CD4-positive, alpha-beta T cell treated with Interferon alpha-2 for 1 hour (primary cell): ENCODE measurements around the gene TBC1D20.
"Not testable (repeated sequence)": the region's sequence is repeated elsewhere in the genome, so short reads cannot be mapped to it uniquely, and the experiment has no call there.

Experiments
- DNase-seq, 2 donors: peaks; one replicate each; pipeline ENCODE4 v3.0.0-alpha.2; 2020 to 2022

Gene TBC1D20

GRCh38 chr20:462199-462991 is at the start of gene TBC1D20:
Gene TBC1D20 (minus strand): TSS chr20:462533. CDS start chr20:462405, 128 bp downstream.
- DNase-seq = peak; percentile 88 to 91

DNA sequence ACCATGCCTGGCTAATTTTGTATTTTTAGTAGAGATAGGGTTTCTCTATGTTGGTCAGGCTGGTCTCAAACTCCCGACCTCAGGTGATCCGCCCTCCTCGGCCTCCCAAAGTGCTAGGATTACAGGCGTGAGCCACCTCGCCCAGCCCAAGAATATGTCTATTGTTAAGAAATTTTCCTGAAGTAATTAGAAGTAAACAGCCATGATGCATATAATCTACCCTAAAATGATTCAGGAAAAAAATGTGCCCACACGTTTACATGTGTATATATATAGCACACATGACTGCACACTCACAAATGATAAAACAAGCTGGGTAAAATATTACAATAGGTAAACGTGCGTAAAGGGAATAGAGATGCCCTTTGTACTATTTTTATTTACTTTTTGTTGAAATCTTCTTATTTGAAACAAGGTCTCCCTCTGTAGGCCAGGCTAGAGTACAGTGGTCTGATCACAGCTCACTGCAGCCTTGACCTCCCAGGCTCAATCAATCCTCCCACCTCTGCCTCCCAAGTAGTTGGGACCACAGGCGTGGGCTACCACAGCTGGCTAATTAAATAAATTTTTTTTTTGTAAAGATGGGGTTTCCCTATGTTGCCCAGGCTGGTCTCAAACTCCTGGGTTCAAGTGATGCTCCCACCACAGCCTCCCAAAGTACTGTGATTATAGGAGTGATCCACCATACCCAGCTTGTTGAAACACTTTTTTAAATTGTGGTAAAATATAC is 48.2 kb upstream of the TBC1D20 start:
- DNase-seq = not testable (repeated sequence)

- not testable (repeated sequence) for DNase-seq
Measured at GRCh38 chr20:508364-508787, 46.0 kb upstream of the TBC1D20 start.

DNA sequence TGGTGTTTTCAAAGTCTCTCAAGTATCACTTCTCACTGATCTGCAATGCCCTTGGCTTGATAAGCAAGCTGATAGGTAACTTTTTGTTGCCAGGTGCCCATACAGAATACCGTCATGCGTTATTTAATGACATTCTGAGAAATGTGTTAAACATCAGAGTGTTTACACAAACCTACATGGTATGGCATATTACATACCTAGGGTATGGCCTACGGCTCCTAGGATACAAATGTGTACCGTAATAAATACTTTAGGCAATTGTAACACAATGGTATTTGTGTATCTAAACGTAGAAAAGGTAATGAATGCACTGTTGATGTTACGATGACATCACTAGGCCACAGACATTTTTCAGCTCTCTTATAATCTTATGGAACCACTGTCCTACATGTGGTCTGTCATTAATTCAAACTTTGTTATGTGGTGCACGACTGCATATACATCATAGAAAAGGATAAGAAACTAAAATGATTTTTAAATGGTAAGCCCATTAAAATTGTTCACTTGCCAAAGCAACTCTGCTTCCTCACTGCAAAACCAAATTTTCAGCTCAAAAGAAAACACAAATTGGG is 45.5 kb upstream of the TBC1D20 start:
- DNase-seq = no peak

GRCh38 chr20:507006-507758 is 44.8 kb upstream of the TBC1D20 start:
- DNase-seq = no peak

DNA sequence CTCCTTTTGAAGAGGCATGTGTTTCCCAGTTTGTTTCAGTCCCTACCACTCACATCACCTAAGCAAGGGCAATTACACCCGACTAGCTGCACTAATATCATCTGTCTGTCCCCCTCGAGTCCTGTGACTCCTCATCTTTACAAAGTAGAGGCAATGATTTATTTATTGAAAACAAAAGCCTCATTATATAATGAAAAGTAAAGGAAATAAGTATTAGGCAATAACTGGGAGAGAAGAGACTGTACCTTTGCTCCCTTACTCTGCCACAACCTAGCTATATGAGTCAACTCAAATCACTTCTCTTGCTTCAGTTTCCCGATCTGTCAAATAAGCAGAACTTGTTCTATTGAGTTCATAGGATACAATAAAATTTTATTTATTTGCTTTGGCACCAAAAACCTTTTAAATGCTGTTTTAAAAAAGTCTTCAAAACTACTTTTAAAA is 42.3 kb upstream of the TBC1D20 start:
- DNase-seq = no peak

DNA sequence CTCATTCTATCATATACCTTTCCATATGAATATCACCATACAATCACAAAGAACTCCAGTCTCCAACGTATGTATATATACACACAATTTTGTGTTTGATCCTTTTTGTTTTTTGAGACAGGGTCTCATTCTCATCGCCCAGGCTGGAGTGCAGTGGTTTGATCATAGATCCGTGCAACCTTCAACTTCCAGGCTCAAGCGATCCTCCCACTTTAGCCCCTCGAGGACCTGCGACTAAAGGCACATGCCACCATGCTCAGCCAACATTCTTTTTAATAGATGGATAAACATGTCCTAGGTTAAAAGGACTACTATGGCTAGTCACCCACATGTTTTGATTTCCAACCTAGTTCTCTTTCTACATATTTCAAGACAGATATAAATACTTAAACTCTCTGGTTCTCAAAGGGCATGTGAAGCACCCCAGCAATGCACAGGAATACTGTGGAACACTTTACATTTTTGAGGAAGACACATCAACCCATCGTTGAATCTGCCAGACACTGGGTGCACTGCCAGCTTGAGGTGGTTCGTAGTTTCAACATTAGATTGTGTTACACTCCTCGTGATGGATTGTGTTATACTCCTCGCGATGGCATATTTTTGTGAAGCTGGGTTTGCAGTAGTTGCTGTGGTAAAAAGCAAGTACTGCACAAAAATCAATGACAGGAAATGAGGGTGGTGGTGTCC is 40.9 kb upstream of the TBC1D20 start:
- no peak for DNase-seq

GRCh38 chr20:497979-498378 is 35.6 kb upstream of the TBC1D20 start:
- no peak for DNase-seq

DNA sequence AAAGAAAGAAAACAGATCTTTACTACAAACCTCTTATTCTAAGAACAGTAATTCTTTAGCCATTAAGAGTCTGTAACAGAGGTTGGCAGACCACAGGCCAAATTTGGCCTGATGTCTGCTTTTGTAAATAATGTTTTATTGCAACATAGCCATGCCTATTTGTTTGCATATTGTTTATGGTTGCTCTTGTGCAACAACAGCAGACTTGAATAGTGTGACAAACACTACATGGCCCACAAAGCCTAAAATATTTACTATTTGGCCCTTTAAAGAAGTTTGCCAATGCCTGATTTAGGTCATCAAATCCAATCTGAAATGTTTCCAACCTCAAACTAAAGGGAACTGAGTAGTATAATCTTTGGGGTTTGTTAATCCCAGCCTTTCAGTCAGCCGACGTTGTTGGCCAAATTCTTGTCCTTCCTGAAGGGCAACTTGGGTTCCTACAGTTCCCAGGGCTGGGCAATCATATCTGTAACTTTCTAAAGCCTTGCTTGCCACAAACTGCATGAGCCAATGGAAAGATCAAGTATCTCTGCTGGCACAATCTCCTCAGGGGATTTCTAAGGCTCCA is 33.9 kb upstream of the TBC1D20 start:
- no peak for DNase-seq

DNA sequence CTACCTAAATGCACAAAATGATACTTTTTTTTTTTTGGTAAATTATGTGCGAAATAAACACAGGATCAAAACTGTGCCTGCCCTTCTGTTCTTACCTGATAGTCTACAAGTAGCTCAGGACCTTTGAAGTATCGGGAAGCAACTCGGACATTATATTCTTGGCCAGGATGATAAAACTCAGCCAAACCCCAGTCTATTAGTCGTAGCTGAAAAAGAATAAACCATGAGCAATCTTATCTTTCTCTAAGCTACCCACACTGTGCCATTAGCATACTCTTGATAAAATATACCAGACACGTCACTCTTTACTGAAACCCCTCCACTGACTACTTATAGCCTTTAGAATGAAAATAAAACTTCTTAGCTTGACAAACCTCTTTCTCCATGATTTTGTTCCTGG is 29.8 kb upstream of the TBC1D20 start:
- DNase-seq = no peak

DNA sequence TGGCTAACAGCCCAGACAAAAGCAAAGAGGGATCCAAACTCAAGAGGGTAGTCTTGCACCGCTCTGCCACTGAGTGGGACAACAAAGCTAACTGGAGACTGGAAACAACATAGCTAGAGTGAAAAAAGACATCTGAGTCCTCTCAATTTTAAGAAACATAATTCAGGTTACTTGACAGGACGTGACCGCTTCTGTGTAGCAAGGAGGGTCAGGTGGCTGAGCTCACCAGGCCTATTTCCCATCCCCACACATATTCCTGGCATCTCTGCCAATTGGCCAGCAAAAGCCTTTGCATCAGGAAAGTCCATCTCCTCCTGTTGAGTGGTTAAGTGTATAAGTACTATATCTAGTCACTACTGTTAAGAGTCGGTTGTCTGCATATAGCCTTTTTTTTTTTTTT is 25.3 kb upstream of the TBC1D20 start:
- no peak for DNase-seq

DNA sequence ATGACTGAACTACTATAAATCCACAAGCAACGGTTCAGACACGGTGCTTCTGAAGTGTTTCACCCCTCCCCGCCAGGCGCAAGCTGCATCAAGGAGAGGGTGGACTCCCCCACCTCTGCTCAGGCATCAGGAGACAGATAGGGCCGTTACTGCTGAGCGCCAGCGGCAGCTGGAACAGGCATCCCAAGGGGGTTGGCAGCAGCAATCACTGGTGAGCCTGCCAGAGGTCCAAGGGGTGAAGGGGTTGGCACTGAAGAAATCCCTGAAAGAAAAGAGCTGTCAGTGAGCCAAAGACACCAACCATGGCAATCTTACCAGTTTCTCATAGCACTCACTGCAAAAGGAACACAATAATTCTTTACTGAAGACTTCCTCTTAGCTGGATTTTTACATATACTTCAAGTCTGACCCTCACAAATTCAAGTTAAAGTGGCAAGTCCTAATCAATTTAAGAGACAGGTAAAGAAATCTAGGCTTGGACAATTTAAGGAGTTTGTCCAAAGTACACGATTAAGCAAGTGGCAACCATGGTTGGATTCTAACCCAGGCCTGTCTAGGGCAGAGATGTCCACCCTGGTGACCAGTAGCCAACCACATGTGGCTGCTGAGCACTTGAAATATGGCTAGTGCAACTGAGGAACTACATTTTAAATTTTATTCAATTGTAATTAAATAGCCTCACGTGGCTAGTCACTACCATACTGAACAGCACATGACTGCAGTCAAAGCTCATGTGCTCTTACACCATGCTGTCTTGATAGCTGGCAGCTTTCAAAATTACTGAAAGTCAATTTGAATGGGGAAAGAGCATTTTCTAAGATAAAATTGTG is 21.7 kb upstream of the TBC1D20 start:
- no peak for DNase-seq

- DNase-seq = peak; percentile 11 to 60
Measured at GRCh38 chr20:481167-481566, 18.8 kb upstream of the TBC1D20 start.

GRCh38 chr20:480044-480443 is 17.7 kb upstream of the TBC1D20 start:
- no peak for DNase-seq

DNA sequence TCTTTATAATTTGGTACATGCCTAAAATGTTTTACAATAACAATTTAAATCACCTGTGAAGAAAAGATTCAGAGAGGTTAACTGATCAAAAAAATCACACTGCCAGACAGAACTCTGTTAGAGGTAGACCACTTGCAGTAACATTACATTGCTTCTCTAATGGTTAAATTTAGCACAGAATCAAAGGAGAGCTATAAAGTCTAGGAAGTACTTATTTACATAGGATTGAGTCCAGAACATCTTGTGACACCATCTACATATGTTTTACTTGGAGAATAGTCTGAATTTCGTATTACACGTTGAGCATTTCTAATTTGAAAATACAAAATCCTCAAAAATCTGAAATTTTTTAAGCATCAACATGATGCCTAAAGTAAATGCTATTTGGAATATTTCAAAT is 17.2 kb upstream of the TBC1D20 start:
- no peak for DNase-seq

DNA sequence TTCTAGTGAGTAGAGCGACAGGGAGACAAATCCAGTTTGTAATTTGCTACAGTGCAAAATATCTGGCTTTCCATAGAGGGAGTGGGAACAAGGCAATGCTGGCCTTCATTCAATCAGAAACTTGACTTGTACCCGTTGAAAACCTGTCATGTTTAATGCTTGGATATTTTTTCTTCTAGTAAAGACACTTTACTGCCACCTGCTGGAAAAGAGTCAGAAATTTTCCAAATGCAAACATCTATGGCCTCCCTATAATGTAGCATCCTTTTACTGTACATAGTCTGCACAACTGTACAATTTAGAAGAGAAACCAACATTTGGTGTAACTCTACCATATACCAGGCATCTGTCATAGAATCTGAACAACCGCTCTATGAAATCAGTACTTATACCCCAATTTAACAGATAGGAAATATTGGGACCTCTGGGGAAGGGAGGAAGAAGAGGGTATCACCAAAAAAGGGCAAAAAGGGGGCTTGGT is 16.7 kb upstream of the TBC1D20 start:
- DNase-seq = peak; percentile 38 to 82

- no peak for DNase-seq
Measured at GRCh38 chr20:478010-478948, 15.9 kb upstream of the TBC1D20 start.

DNA sequence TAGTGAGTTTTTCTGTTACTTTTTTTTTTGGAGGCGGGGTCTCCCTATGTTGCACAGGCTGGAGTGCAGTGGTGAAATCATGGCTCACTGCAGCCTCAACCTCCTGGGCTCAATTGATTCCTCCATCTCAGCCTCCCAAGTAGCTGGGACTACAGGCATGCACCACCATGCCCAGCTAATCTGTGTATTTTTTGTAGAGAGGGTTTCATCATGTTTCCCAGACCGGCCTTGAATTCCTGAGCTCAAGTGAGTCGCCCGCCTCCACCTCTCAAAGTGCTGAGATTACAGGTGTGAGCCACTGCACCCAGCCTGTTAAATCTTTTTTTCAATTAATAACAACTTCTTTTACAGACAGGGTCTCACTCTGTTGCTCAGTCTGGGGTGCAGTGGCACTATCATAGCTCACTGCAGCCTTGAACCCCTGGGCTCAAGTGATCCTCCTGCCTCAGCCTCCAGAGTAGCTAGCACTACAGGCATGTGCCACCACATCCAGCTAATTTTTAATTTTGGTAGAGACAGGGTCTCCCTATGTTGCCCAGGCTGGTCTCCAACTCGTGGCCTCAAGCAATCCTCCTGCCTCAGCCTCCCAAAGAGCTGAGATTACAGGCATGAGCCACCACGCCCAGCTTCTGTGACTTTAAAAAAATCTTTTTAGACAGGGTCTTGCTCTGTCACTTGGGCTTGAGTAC is 14.4 kb upstream of the TBC1D20 start:
- DNase-seq = not testable (repeated sequence)
